PC-9 (cell line): Measurements from ENCODE around the gene NINL. TPM values are rescaled to one million over a fixed set of nuclear protein-coding genes. Genes with fewer than 3 reads are reported as not detected.

ENCODE experiments used
- BruUV-seq: library from RNA; stranded (reverse); fragments of 400-500 nt; replicated peaks from 2 replicates; lab custom pipeline; 2021; lab: Mats Ljungman, UMichigan
- CTCF ChIA-PET: fragments of 300-600 bp; sonication (Branson Sonifier 250); formaldehyde crosslinking; loops from one replicate; lab custom pipeline; 2022; ENCODE audit warnings: antibody characterized with exemption; lab: Charles Lee
- POLR2A ChIA-PET: fragments of 300-600 bp; sonication (Branson Sonifier 250); formaldehyde crosslinking; loops from one replicate; lab custom pipeline; 2022; ENCODE audit warnings: antibody characterized with exemption; ENCODE audit not compliant: unreplicated experiment; lab: Charles Lee
- DNase-seq, 2 experiments: peaks; one replicate each; pipeline versions ENCODE4 v3.0.0 to v3.0.0-alpha.2; 2015 to 2022; ENCODE audit warnings: mixed read lengths in 1 of 2
- H2AFZ ChIP-seq: fragments of 200-600 bp; sonication (generic); 2 replicates; pipeline ENCODE4 v1.8.1; 2017; ENCODE audit warnings: antibody characterized with exemption
- H3F3A ChIP-seq: fragments of 200-600 bp; sonication (generic); 2 replicates; pipeline ENCODE4 v1.8.1; 2017; ENCODE audit warnings: antibody characterized with exemption, mild to moderate bottlenecking, low read depth; ENCODE audit not compliant: insufficient read depth
- H3K27ac ChIP-seq: fragments of 200-600 bp; sonication (generic); 2 replicates; pipeline ENCODE4 v1.6.1; 2016; ENCODE audit warnings: mixed run types
- H3K27me3 ChIP-seq: fragments of 200-600 bp; sonication (generic); 2 replicates; pipeline ENCODE4 v1.6.1; 2016; ENCODE audit warnings: low read depth, mixed run types; ENCODE audit not compliant: insufficient read depth
- H3K36me3 ChIP-seq: fragments of 200-600 bp; sonication (generic); 2 replicates; pipeline ENCODE4 v1.6.1; 2016; ENCODE audit warnings: low read depth, mixed run types
- H3K4me1 ChIP-seq: fragments of 200-600 bp; sonication (generic); replicated peaks from 2 replicates; pipeline ENCODE4 v1.6.1; 2016; ENCODE audit warnings: mixed run types; ENCODE audit not compliant: insufficient read depth
- H3K4me2 ChIP-seq: fragments of 200-600 bp; sonication (generic); 2 replicates; pipeline ENCODE4 v1.6.1; 2017; ENCODE audit warnings: mixed run types
- H3K4me3 ChIP-seq: fragments of 200-600 bp; sonication (generic); 2 replicates; pipeline ENCODE4 v1.6.1; 2016; ENCODE audit warnings: mixed run types
- H3K79me2 ChIP-seq: fragments of 200-600 bp; sonication (generic); 2 replicates; pipeline ENCODE4 v1.6.1; 2017; ENCODE audit warnings: low read depth, mixed run types
- H3K9me2 ChIP-seq: fragments of 200-600 bp; sonication (generic); 2 replicates; pipeline ENCODE4 v1.8.1; 2017; ENCODE audit warnings: mild to moderate bottlenecking; ENCODE audit not compliant: insufficient read depth
- H3K9me3 ChIP-seq: fragments of 200-600 bp; sonication (generic); 2 replicates; pipeline ENCODE4 v1.8.1; 2016; ENCODE audit warnings: low read depth; ENCODE audit not compliant: insufficient read depth
- H4K20me1 ChIP-seq: fragments of 200-600 bp; sonication (generic); 2 replicates; pipeline ENCODE4 v1.8.1; 2017; ENCODE audit not compliant: insufficient read depth
- EZH2 ChIP-seq: fragments of 200-600 bp; sonication (generic); IDR thresholded peaks from 2 replicates; pipeline ENCODE4 v1.8.0; 2017; ENCODE audit warnings: antibody characterized with exemption, low read depth
- intact Hi-C: fragments of 100-400 bp; cut with micrococcal nuclease; formaldehyde crosslinking; loops from one replicate; pipeline ENCODE4 v1.10.0; 2022; ENCODE audit not compliant: unreplicated experiment
- total RNA-seq: library from RNA; stranded (reverse); gene quantifications from 2 replicates; pipeline ENCODE4 v1.2.3, GENCODE V29; 2021
- TF ChIP-seq, protein P1 (sequence below): fragments of 200-600 bp; sonication (generic); conservative IDR thresholded peaks from 2 replicates; pipeline ENCODE4 v1.6.1; 2017; ENCODE audit warnings: mixed run types, antibody characterized with exemption, mild to moderate bottlenecking, moderate library complexity

The NINL gene
- total RNA-seq, 1 experiment from 2014 or later = 19.6 TPM

DNA sequence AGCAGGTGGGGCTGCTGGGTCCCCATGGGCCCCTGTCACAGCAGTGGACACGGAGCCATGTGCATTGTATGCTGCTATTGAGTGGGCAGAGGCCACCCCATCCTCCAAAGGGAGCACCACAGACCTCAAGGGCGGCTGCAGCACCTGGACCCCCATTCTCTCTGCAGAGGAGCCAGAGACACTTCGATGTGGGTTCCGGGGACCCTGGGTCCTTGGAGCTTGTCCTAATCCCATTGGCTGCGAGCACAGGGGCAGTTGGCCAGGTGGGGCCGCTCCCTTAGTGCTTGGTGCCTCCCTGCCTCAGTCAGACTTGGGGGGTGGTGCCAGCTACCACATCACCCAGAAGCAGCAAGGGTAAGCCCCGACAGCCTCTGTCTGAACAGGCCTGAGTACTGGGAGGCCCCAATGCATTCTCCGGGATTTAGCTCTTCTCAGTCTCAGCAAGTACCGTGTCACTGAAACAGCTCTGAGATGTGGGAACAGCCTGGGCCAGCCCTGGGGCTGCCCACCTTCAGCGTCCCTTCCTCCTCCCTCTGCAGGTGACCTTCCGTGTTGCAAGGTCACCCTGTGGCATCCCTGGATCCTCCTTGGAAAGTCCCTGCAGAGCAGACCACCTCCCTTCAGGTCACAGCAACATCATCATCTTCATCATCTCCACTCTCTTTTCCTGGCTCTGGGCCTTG is 104.0 kb downstream of the NINL start:
- ChIA-PET CTCF (no interaction called here), POLR2A (no interaction called here)
- BruUV-seq = no TSS peak
- Histone ChIP-seq H3K36me3 (no peaks in the 10 kb centered on the region), H3K9me2 (no peaks in the 10 kb centered on the region), H2AFZ (no peak overlapping the region), H3K9me3 (no peaks in the 10 kb centered on the region), H3K79me2 (no peaks in the 10 kb centered on the region), H3F3A (peaks cover 5% of the 10 kb centered on the region), H4K20me1 (no peaks in the 10 kb centered on the region), H3K4me2 (no peak overlapping the region), H3K4me1 (peaks cover 16% of the 10 kb centered on the region), H3K4me3 (no peak overlapping the region), H3K27ac (no peak overlapping the region), H3K27me3 (no peaks in the 10 kb centered on the region)
- DNase-seq = no peak
- TF ChIP-seq, protein P1, sequence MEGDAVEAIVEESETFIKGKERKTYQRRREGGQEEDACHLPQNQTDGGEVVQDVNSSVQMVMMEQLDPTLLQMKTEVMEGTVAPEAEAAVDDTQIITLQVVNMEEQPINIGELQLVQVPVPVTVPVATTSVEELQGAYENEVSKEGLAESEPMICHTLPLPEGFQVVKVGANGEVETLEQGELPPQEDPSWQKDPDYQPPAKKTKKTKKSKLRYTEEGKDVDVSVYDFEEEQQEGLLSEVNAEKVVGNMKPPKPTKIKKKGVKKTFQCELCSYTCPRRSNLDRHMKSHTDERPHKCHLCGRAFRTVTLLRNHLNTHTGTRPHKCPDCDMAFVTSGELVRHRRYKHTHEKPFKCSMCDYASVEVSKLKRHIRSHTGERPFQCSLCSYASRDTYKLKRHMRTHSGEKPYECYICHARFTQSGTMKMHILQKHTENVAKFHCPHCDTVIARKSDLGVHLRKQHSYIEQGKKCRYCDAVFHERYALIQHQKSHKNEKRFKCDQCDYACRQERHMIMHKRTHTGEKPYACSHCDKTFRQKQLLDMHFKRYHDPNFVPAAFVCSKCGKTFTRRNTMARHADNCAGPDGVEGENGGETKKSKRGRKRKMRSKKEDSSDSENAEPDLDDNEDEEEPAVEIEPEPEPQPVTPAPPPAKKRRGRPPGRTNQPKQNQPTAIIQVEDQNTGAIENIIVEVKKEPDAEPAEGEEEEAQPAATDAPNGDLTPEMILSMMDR = no peak
- no peak for TF ChIP-seq EZH2
- intact Hi-C loops = loop anchor here (10.0 kb wide), 1 partner anchor 63 kb away; no protein-coding TSS in a partner anchor

DNA sequence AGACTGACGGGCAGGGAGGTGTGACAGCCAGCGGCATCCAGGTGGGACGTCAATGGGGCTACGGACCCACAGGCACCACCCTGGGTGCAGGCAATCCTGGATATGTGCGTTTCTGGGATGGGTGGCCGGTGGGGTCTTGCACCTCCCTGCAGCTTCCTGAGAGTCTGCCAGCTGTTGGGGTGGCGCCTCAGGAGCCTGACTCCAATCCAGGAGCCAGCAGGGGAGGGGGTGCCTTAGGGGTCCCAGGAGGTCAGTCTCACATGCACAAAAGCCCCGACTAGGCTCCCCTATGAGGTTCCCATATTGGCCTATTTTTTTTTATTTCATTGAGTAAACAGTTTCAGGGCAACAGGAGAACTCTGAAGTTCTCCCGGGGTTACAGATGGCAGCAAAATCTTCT is 104.5 kb downstream of the NINL start:
- Histone ChIP-seq H3K27ac (no peak overlapping the region), H3K4me2 (no peak overlapping the region), H3K36me3 (no peaks in the 10 kb centered on the region), H3K4me3 (no peak overlapping the region), H3F3A (peaks cover 5% of the 10 kb centered on the region), H3K4me1 (peaks cover 14% of the 10 kb centered on the region), H2AFZ (no peak overlapping the region), H3K27me3 (no peaks in the 10 kb centered on the region), H4K20me1 (no peaks in the 10 kb centered on the region), H3K79me2 (no peaks in the 10 kb centered on the region), H3K9me3 (no peaks in the 10 kb centered on the region), H3K9me2 (no peaks in the 10 kb centered on the region)
- intact Hi-C loops = loop anchor here (10.0 kb wide), 1 partner anchor 64 kb away; no protein-coding TSS in a partner anchor
- BruUV-seq = no TSS peak
- no peak for DNase-seq
- CTCF ChIA-PET = no interaction called here
- POLR2A ChIA-PET = no interaction called here
- TF ChIP-seq, protein P1 = no peak
- TF ChIP-seq EZH2 = no peak

DNA sequence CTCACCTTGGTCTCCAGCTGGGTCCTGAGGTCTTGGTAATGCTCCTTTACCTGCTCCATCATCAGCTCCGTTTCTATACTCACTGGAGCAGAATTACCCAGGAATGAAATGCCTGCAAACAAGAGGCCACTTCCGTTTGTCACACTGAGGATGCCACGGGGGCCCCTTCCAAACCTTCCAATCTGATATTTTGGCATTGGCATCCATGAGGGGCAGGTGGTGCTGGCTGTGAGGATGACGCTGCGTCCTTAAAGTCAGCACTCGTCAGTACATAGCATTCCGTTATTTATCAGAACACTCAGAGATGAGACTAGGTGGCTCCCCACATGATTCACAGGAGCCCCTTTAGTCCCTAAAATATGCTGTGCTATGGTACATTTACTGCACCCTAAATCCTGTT is 105.2 kb downstream of the NINL start:
- intact Hi-C loops = loop anchor here (10.0 kb wide), 1 partner anchor 65 kb away; no protein-coding TSS in a partner anchor
- no peak overlapping the region for H2AFZ ChIP-seq
- no peaks in the 10 kb centered on the region for H3K36me3 ChIP-seq
- no peaks in the 10 kb centered on the region for H3K27me3 ChIP-seq
- ChIA-PET CTCF (no interaction called here), POLR2A (no interaction called here)
- no peak for DNase-seq
- TF ChIP-seq, protein P1 = no peak
- TF ChIP-seq EZH2 = no peak
- H3K79me2 ChIP-seq = no peaks in the 10 kb centered on the region
- H3K27ac ChIP-seq = no peak overlapping the region
- H3F3A ChIP-seq = peaks cover 2% of the 10 kb centered on the region
- no peaks in the 10 kb centered on the region for H4K20me1 ChIP-seq
- H3K4me3 ChIP-seq = no peak overlapping the region
- BruUV-seq = no TSS peak
- no peak overlapping the region for H3K4me2 ChIP-seq
- peaks cover 8% of the 10 kb centered on the region for H3K4me1 ChIP-seq
- H3K9me2 ChIP-seq = no peaks in the 10 kb centered on the region
- H3K9me3 ChIP-seq = no peaks in the 10 kb centered on the region
